ENCODE data around the gene WDR49.
"Not testable (repeated sequence)": the region's sequence is repeated elsewhere in the genome, so short reads cannot be mapped to it uniquely, and the experiment has no call there.

Gene WDR49

GRCh38 chr3:167631471-167631870 is 22.3 kb downstream of the WDR49 start:
- no peak for DNase-seq (ENCODE audit: low read depth)
- no peak overlapping the region for H3K4me3 ChIP-seq (ENCODE audit: low read depth, low read length)
- TF ChIP-seq CTCF (IDR thresholded peaks at IDR 0.05; ENCODE audit: insufficient read depth, low read depth, low read length, missing control alignments): no peak

GRCh38 chr3:167626490-167626889 is 27.3 kb downstream of the WDR49 start:
- DNase-seq (ENCODE audit: low read depth): no peak
- no peak for TF ChIP-seq CTCF (IDR thresholded peaks at IDR 0.05; ENCODE audit: insufficient read depth, low read depth, low read length, missing control alignments)
- no peak overlapping the region for H3K4me3 ChIP-seq (ENCODE audit: low read depth, low read length)

- H3K4me3 ChIP-seq (ENCODE audit: low read depth, low read length): no peak overlapping the region
- no peak for TF ChIP-seq CTCF (IDR thresholded peaks at IDR 0.05; ENCODE audit: insufficient read depth, low read depth, low read length, missing control alignments)
- DNase-seq (ENCODE audit: low read depth): no peak
These were observed 38.7 kb downstream of the WDR49 start for GRCh38 chr3:167615030-167615429.

GRCh38 chr3:167614196-167614595 is 39.5 kb downstream of the WDR49 start:
- not testable (repeated sequence) for H3K4me3 ChIP-seq (ENCODE audit: low read depth, low read length); DNase-seq (ENCODE audit: low read depth)

GRCh38 chr3:167611718-167612117 is 42.0 kb downstream of the WDR49 start:
- no peak for DNase-seq (ENCODE audit: low read depth)
- H3K4me3 ChIP-seq (ENCODE audit: low read depth, low read length): no peak overlapping the region
- no peak for TF ChIP-seq CTCF (IDR thresholded peaks at IDR 0.05; ENCODE audit: insufficient read depth, low read depth, low read length, missing control alignments)

- TF ChIP-seq CTCF (IDR thresholded peaks at IDR 0.05; ENCODE audit: insufficient read depth, low read depth, low read length, missing control alignments): no peak
These were observed 44.6 kb downstream of the WDR49 start for GRCh38 chr3:167609156-167609555.

GRCh38 chr3:167606836-167607235 is 46.9 kb downstream of the WDR49 start:
- no peak for DNase-seq (ENCODE audit: low read depth)
- H3K4me3 ChIP-seq (ENCODE audit: low read depth, low read length): no peak overlapping the region
- TF ChIP-seq CTCF (IDR thresholded peaks at IDR 0.05; ENCODE audit: insufficient read depth, low read depth, low read length, missing control alignments): no peak

More at GRCh38 chr3:167609156-167609555, 44.6 kb downstream of the WDR49 start:
- DNase-seq (ENCODE audit: low read depth): no peak
- no peak overlapping the region for H3K4me3 ChIP-seq (ENCODE audit: low read depth, low read length)
